BLaER1 treated with 17β-estradiol and CSF1 and Interleukin-3, amounts not matched to agents 10 nM and 100 nM (cell line): ENCODE results near the gene ZFP36L2.
A peak's percentile ranks its signal among the peaks of the same experiment; 100 is the strongest.

Experiments used
- H3K27ac ChIP-seq, 11 experiments: shearing (Covaris generic); formaldehyde crosslinking; 2 replicates each; pipeline ENCODE4 v1.8.1; 2022
- H3K27me3 ChIP-seq, 11 experiments: shearing (Covaris generic); formaldehyde crosslinking; 2 replicates each; pipeline ENCODE4 v1.8.1; 2022
- H3K36me3 ChIP-seq, 11 experiments: shearing (Covaris generic); formaldehyde crosslinking; 2 replicates each; pipeline ENCODE4 v1.8.1; 2022
- H3K4me1 ChIP-seq, 10 experiments: shearing (Covaris generic); formaldehyde crosslinking; 2 replicates each; pipeline ENCODE4 v1.8.1; 2022
- H3K4me2 ChIP-seq, 11 experiments: shearing (Covaris generic); formaldehyde crosslinking; 2 replicates each; pipeline ENCODE4 v1.8.1; 2022
- H3K4me3 ChIP-seq, 10 experiments: shearing (Covaris generic); formaldehyde crosslinking; 2 replicates each; pipeline ENCODE4 v1.8.1; 2022
- H3K9ac ChIP-seq, 11 experiments: shearing (Covaris generic); formaldehyde crosslinking; 2 replicates each; pipeline ENCODE4 v1.8.1; 2022
- H3K9me3 ChIP-seq, 11 experiments: shearing (Covaris generic); formaldehyde crosslinking; replicated peaks in 1 of 11; 2 replicates each; pipeline ENCODE4 v1.8.1; 2022
- H4K20me1 ChIP-seq, 11 experiments: shearing (Covaris generic); formaldehyde crosslinking; 2 replicates each; pipeline ENCODE4 v1.8.1; 2022
- Cebpa-rat ChIP-seq, 11 experiments: shearing (Covaris generic); IDR thresholded peaks; 2 replicates each; pipeline ENCODE4 v1.8.1; 2022

The ZFP36L2 gene

GRCh38 chr2:43179942-43180341, 46.5 kb downstream of the ZFP36L2 start:
- Histone ChIP-seq H3K4me3 (no peak overlapping the region; a peak in 1 of 20 replicates), H3K9ac (peak overlapping the region; percentile 20 to 88 (median 80); a peak in 17 of 22 replicates), H3K4me1 (peaks cover 65 to 95% (median 83%) of the 10 kb centered on the region in 10 experiments), H3K4me2 (peak overlapping the region; percentile 75 to 99 (median 96); a peak in 19 of 22 replicates), H3K27me3 (no peaks in the 10 kb centered on the region), H3K9me3 (no peaks in the 10 kb centered on the region), H4K20me1 (peaks cover 0 to 97% (median 0%) of the 10 kb centered on the region in 11 experiments; a peak in 3 of 22 replicates), H3K36me3 (peaks cover 0 to 62% (median 16%) of the 10 kb centered on the region in 11 experiments; a peak in 10 of 22 replicates), H3K27ac (peak overlapping the region in 10 of 11 experiments; percentile 70 to 94 (median 92); a peak in 16 of 22 replicates)
- no peak for TF ChIP-seq Cebpa-rat (IDR thresholded peaks at IDR 0.05)

GRCh38 chr2:43178602-43179542, 47.5 kb downstream of the ZFP36L2 start:
- Histone ChIP-seq H3K27ac (peak overlapping the region; percentile 70 to 94 (median 92)), H3K36me3 (peaks cover 0 to 52% (median 16%) of the 10 kb centered on the region in 11 experiments; a peak in 10 of 22 replicates), H3K9ac (peak overlapping the region; percentile 66 to 88 (median 80)), H3K4me2 (peak overlapping the region; percentile 75 to 99 (median 96)), H3K4me3 (peak overlapping the region in 5 of 10 experiments; percentile 14 to 58 (median 26); a peak in 8 of 20 replicates), H3K4me1 (peaks cover 67 to 98% (median 86%) of the 10 kb centered on the region in 10 experiments), H3K27me3 (no peaks in the 10 kb centered on the region), H3K9me3 (no peaks in the 10 kb centered on the region), H4K20me1 (peaks cover 0 to 95% (median 0%) of the 10 kb centered on the region in 11 experiments; a peak in 3 of 22 replicates)
- peak in 3 of 11 experiments; percentile 24 to 74 (median 41); a peak in 3 of 22 replicates for TF ChIP-seq Cebpa-rat (IDR thresholded peaks at IDR 0.05)

GRCh38 chr2:43178055-43178598, 48.3 kb downstream of the ZFP36L2 start:
- peak overlapping the region; percentile 70 to 94 (median 92); a peak in 21 of 22 replicates for H3K27ac ChIP-seq
- H3K4me2 ChIP-seq, result peak overlapping the region; percentile 75 to 99 (median 96)
- peaks cover 0 to 94% (median 0%) of the 10 kb centered on the region in 11 experiments; a peak in 3 of 22 replicates for H4K20me1 ChIP-seq
- no peaks in the 10 kb centered on the region for H3K27me3 ChIP-seq
- peaks cover 0 to 50% (median 16%) of the 10 kb centered on the region in 11 experiments; a peak in 10 of 22 replicates for H3K36me3 ChIP-seq
- H3K9ac ChIP-seq, result peak overlapping the region; percentile 66 to 88 (median 80); a peak in 20 of 22 replicates
- H3K9me3 ChIP-seq, result no peaks in the 10 kb centered on the region
- no peak for TF ChIP-seq Cebpa-rat (IDR thresholded peaks at IDR 0.05)
- peaks cover 75 to 99% (median 90%) of the 10 kb centered on the region in 10 experiments for H3K4me1 ChIP-seq
- no peak overlapping the region; a peak in 1 of 20 replicates for H3K4me3 ChIP-seq

- H4K20me1 ChIP-seq, result peaks cover 0 to 84% (median 0%) of the 10 kb centered on the region in 11 experiments; a peak in 3 of 22 replicates
- peak overlapping the region; percentile 94 to 99 (median 97) for H3K4me2 ChIP-seq
- H3K9me3 ChIP-seq, result no peaks in the 10 kb centered on the region
- H3K4me1 ChIP-seq, result peaks cover 92 to 100% (median 99%) of the 10 kb centered on the region in 10 experiments
- H3K9ac ChIP-seq, result peak overlapping the region in 8 of 11 experiments; percentile 14 to 83 (median 82); a peak in 8 of 22 replicates
- TF ChIP-seq Cebpa-rat (IDR thresholded peaks at IDR 0.05), result no peak
- peak overlapping the region in 10 of 11 experiments; percentile 10 to 94 (median 92); a peak in 17 of 22 replicates for H3K27ac ChIP-seq
- H3K36me3 ChIP-seq, result peaks cover 0 to 33% (median 6%) of the 10 kb centered on the region in 11 experiments; a peak in 9 of 22 replicates
- H3K4me3 ChIP-seq, result no peak overlapping the region
- no peaks in the 10 kb centered on the region for H3K27me3 ChIP-seq
Observed at GRCh38 chr2:43176449-43176848, 50.0 kb downstream of the ZFP36L2 start.

- no peaks in the 10 kb centered on the region for H3K27me3 ChIP-seq
- peak overlapping the region in 10 of 11 experiments; percentile 79 to 94 (median 92); a peak in 18 of 22 replicates for H3K27ac ChIP-seq
- H3K4me1 ChIP-seq, result peaks cover 96 to 100% (median 99%) of the 10 kb centered on the region in 10 experiments
- H3K9ac ChIP-seq, result peak overlapping the region; percentile 69 to 83 (median 77); a peak in 16 of 22 replicates
- peaks cover 0 to 84% (median 0%) of the 10 kb centered on the region in 11 experiments; a peak in 3 of 22 replicates for H4K20me1 ChIP-seq
- H3K4me2 ChIP-seq, result peak overlapping the region; percentile 94 to 99 (median 97)
- H3K36me3 ChIP-seq, result peaks cover 0 to 28% (median 3%) of the 10 kb centered on the region in 11 experiments; a peak in 8 of 22 replicates
- no peak for TF ChIP-seq Cebpa-rat (IDR thresholded peaks at IDR 0.05)
- H3K9me3 ChIP-seq, result no peaks in the 10 kb centered on the region
- no peak overlapping the region; a peak in 1 of 20 replicates for H3K4me3 ChIP-seq
Observed at GRCh38 chr2:43175876-43176275, 50.5 kb downstream of the ZFP36L2 start.

GRCh38 chr2:43175020-43175441, 51.4 kb downstream of the ZFP36L2 start:
- H3K4me2 ChIP-seq, result peak overlapping the region; percentile 94 to 99 (median 97)
- H3K4me1 ChIP-seq, result peaks cover 96 to 100% (median 99%) of the 10 kb centered on the region in 10 experiments
- H3K9ac ChIP-seq, result peak overlapping the region; percentile 69 to 83 (median 77)
- H3K27ac ChIP-seq, result peak overlapping the region; percentile 68 to 94 (median 92)
- peak overlapping the region in 9 of 10 experiments; percentile 14 to 59 (median 36); a peak in 14 of 20 replicates for H3K4me3 ChIP-seq
- H3K36me3 ChIP-seq, result peaks cover 0 to 19% (median 0%) of the 10 kb centered on the region in 11 experiments; a peak in 4 of 22 replicates
- H3K27me3 ChIP-seq, result no peaks in the 10 kb centered on the region
- H4K20me1 ChIP-seq, result peaks cover 0 to 84% (median 0%) of the 10 kb centered on the region in 11 experiments; a peak in 4 of 22 replicates
- no peak for TF ChIP-seq Cebpa-rat (IDR thresholded peaks at IDR 0.05)
- no peaks in the 10 kb centered on the region for H3K9me3 ChIP-seq

GRCh38 chr2:43174368-43174916, 52.0 kb downstream of the ZFP36L2 start:
- Histone ChIP-seq H3K9ac (peak overlapping the region; percentile 69 to 83 (median 77)), H3K27ac (peak overlapping the region; percentile 68 to 94 (median 92)), H3K4me1 (peaks cover 98 to 100% (median 100%) of the 10 kb centered on the region in 10 experiments), H3K36me3 (peaks cover 0 to 19% (median 0%) of the 10 kb centered on the region in 11 experiments; a peak in 3 of 22 replicates), H4K20me1 (peaks cover 0 to 86% (median 0%) of the 10 kb centered on the region in 11 experiments; a peak in 4 of 22 replicates), H3K4me3 (peak overlapping the region in 9 of 10 experiments; percentile 14 to 59 (median 36); a peak in 15 of 20 replicates), H3K9me3 (no peaks in the 10 kb centered on the region), H3K27me3 (no peaks in the 10 kb centered on the region), H3K4me2 (peak overlapping the region; percentile 94 to 99 (median 97))
- TF ChIP-seq Cebpa-rat (IDR thresholded peaks at IDR 0.05), result 0 out of 22 replicates have a peak, but pooled peaks of 1 of the 11 experiments have one; percentile 21
